Type B pancreatic cell (in vitro differentiated cells): ENCODE results near the gene CDH12. TPM values are rescaled to one million over a fixed set of nuclear protein-coding genes. Genes with fewer than 3 reads are reported as not detected.
"Not testable (repeated sequence)": the region's sequence is repeated elsewhere in the genome, so short reads cannot be mapped to it uniquely, and the experiment has no call there.

Source experiments
- DNase-seq: peaks from one replicate; pipeline ENCODE4 v3.0.0; 2021; ENCODE audit warnings: mixed read lengths; ENCODE audit not compliant: unreplicated experiment; ENCODE audit errors: extremely low spot score
- H3K27ac Mint-ChIP-seq: 2 replicates; pipeline ENCODE4 v1.8.0; 2021; ENCODE audit warnings: mild to moderate bottlenecking, mixed read lengths
- H3K27me3 Mint-ChIP-seq: 2 replicates; pipeline ENCODE4 v1.8.0; 2021; ENCODE audit warnings: mixed read lengths
- H3K36me3 Mint-ChIP-seq: 2 replicates; pipeline ENCODE4 v1.8.0; 2021; ENCODE audit warnings: mixed read lengths
- H3K4me1 Mint-ChIP-seq: one replicate; pipeline ENCODE4 v1.8.0; 2021; ENCODE audit warnings: mixed read lengths; ENCODE audit not compliant: unreplicated experiment
- H3K4me3 Mint-ChIP-seq: 2 replicates; pipeline ENCODE4 v1.8.0; 2021; ENCODE audit warnings: mild to moderate bottlenecking, mixed read lengths
- H3K9me3 Mint-ChIP-seq: 2 replicates; pipeline ENCODE4 v1.8.0; 2021; ENCODE audit warnings: mixed read lengths
- total RNA-seq: library from RNA; stranded (reverse); gene quantifications from 2 replicates; pipeline ENCODE4 v1.2.1, GENCODE V29; 2021; ENCODE audit warnings: low replicate concordance
- TF ChIP-seq, protein P1 (sequence below): fragments of 200-600 bp; sonication (generic); conservative IDR thresholded peaks from 2 replicates; pipeline ENCODE4 v1.5.0; 2021; ENCODE audit warnings: antibody characterized with exemption, mild to moderate bottlenecking

The CDH12 gene
- total RNA-seq, 1 donor from 2014 or later = 10.2 TPM

DNA sequence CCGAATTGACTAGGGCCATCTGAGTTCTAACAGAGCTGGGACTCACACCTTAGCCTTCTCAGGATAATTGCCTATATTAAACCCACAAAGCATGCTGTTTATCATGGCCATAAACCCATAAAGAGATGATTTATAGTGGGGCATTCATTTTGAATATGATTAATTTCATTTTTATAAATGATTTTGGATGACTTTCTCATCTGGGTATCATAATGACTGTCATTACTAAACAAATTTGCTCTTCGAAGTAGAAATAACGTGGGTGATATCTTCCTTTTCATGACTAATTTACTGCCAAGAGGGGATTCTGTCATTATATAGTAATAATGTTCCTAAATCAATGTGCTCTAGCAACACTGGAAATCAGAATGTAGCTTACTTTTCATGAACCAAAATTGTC is 498.2 kb downstream of the CDH12 start:
- Mint-ChIP-seq H3K4me1 (no peaks in the 10 kb centered on the region), H3K9me3 (no peaks in the 10 kb centered on the region), H3K4me3 (no peak overlapping the region), H3K27me3 (no peaks in the 10 kb centered on the region), H3K36me3 (no peaks in the 10 kb centered on the region), H3K27ac (no peak overlapping the region)
- TF ChIP-seq, protein P1, sequence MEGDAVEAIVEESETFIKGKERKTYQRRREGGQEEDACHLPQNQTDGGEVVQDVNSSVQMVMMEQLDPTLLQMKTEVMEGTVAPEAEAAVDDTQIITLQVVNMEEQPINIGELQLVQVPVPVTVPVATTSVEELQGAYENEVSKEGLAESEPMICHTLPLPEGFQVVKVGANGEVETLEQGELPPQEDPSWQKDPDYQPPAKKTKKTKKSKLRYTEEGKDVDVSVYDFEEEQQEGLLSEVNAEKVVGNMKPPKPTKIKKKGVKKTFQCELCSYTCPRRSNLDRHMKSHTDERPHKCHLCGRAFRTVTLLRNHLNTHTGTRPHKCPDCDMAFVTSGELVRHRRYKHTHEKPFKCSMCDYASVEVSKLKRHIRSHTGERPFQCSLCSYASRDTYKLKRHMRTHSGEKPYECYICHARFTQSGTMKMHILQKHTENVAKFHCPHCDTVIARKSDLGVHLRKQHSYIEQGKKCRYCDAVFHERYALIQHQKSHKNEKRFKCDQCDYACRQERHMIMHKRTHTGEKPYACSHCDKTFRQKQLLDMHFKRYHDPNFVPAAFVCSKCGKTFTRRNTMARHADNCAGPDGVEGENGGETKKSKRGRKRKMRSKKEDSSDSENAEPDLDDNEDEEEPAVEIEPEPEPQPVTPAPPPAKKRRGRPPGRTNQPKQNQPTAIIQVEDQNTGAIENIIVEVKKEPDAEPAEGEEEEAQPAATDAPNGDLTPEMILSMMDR = no peak
- no peak for DNase-seq

DNA sequence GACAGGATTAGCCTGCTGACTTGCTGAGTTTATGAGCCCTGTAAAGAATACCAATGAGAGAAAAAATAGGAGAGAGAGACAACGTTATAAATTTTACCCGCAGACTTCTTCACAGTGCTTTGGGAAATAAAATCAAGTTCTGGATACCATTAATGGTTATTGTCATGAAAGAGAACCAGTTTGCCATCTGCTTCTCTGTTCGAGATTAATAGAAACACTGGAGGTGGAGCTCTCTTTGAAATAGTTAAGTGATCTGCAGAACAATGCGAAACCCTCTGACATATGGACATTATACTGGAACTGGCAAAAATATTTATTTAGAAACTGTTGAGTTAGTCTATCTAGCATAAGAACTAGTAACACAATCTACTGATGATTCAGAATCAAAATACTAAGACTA is 500.7 kb downstream of the CDH12 start:
- no peak for DNase-seq
- H3K9me3 Mint-ChIP-seq = no peaks in the 10 kb centered on the region
- TF ChIP-seq, protein P1 = no peak
- H3K4me3 Mint-ChIP-seq = no peak overlapping the region
- H3K36me3 Mint-ChIP-seq = no peaks in the 10 kb centered on the region
- H3K27ac Mint-ChIP-seq = no peak overlapping the region
- no peaks in the 10 kb centered on the region for H3K4me1 Mint-ChIP-seq
- H3K27me3 Mint-ChIP-seq = no peaks in the 10 kb centered on the region

DNA sequence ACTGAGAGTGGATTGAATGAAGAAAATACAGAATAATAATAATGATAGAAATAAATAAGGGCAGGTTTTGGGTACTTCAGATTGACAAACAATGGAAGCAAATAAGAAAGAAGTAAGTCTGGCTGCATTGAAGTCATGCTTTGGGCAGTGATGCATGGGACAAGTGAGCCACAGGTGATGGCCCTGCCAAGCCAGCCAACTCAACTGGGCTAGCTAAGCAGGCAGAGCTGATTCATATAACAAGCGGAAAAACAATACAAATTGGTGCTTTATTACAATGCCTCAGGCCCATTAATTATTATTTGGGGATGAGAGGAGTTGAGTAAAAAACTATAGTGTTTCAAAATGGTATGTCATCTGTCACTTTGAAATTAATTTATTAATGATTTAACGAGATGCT is 502.0 kb downstream of the CDH12 start:
- Mint-ChIP-seq H3K36me3 (no peaks in the 10 kb centered on the region), H3K4me1 (no peaks in the 10 kb centered on the region), H3K27me3 (no peaks in the 10 kb centered on the region), H3K27ac (no peak overlapping the region), H3K9me3 (no peaks in the 10 kb centered on the region), H3K4me3 (no peak overlapping the region)
- DNase-seq = no peak
- TF ChIP-seq, protein P1 = no peak

DNA sequence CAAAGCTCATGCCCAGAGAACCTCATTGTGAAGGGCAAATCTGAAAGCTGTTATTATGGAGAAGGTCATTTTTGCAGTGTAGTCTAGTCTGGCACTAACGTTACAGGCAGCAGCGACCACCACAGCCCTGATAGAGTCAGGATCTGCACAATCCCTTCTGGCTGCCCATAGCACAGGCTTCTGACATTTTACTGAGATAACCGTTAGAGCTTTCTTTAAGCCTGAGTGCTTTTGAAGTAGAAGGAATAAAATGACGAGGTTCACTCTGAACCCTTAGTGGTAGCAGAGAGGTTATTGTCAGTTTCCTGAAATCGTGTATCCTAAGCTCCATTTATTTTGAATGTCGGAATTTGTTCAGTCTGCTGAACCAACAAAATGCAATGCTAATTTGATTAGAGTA is 505.1 kb downstream of the CDH12 start:
- TF ChIP-seq, protein P1 = no peak
- no peak for DNase-seq
- no peak overlapping the region for H3K4me3 Mint-ChIP-seq
- H3K27me3 Mint-ChIP-seq = no peaks in the 10 kb centered on the region
- no peaks in the 10 kb centered on the region for H3K4me1 Mint-ChIP-seq
- H3K9me3 Mint-ChIP-seq = no peaks in the 10 kb centered on the region
- no peak overlapping the region for H3K27ac Mint-ChIP-seq
- H3K36me3 Mint-ChIP-seq = no peaks in the 10 kb centered on the region

DNA sequence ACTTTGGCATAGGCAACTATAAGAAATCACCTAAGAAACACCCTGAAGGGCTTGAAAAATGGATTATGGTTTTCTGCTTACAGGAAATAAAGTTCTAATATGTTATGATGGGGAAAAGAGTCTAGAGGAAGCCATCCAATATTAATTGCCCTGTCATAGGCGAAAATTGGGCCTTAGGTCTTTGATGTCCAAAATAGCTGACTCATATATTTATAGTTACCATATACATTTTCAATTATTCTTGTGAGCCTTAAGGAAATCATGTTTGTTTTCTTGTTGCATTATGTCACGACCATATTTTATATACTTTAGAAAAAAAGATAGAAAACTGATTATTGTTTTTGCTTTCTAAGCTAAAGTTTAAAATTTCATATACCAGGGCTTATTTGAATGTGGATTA is 509.1 kb downstream of the CDH12 start:
- Mint-ChIP-seq H3K27ac (no peak overlapping the region), H3K4me3 (no peak overlapping the region), H3K27me3 (no peaks in the 10 kb centered on the region), H3K4me1 (no peaks in the 10 kb centered on the region), H3K36me3 (no peaks in the 10 kb centered on the region), H3K9me3 (no peaks in the 10 kb centered on the region)
- DNase-seq = no peak
- TF ChIP-seq, protein P1 = no peak

DNA sequence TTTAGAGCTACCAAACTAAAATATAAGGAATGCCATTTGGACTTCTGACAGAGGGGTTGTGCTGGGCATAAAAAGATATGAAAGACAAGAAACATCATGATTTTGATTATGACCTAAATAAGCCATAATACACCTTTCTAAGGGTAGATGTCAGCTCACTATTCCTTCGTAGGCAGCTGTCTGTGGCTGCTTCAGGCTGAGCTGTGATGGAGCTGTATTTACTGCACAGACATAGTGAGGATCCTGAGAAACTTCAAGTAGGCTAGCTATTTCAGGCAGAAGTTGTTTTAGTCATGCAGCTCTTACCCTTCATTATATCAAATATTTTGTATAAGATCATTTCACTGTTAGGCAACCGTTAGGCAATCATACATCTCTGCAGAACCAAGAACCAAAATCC is 511.7 kb downstream of the CDH12 start:
- Mint-ChIP-seq H3K27ac (no peak overlapping the region), H3K9me3 (peaks cover 5% of the 10 kb centered on the region), H3K4me3 (no peak overlapping the region), H3K36me3 (no peaks in the 10 kb centered on the region), H3K27me3 (no peaks in the 10 kb centered on the region), H3K4me1 (no peaks in the 10 kb centered on the region)
- TF ChIP-seq, protein P1 = no peak
- DNase-seq = no peak

DNA sequence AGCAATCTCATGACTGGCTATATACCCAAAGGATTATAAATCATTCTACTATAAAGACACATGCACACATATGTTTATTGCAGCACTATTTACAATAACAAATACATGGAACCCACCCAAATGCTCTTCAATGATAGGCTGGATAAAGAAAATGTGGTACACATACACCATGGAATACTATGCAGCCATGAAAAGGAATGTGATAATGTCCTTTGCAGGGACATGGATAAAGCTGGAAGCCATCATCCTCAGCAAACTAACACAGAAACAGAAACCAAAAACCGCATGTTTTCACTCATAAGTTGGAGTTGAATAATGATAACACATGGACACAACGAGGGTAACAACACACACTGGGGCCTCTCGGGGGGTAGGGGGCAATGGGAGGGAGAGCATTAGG is 520.2 kb downstream of the CDH12 start:
- not testable (repeated sequence) for DNase-seq, H3K27me3 Mint-ChIP-seq, H3K27ac Mint-ChIP-seq, H3K4me3 Mint-ChIP-seq, H3K4me1 Mint-ChIP-seq, H3K36me3 Mint-ChIP-seq
- H3K9me3 Mint-ChIP-seq = peaks cover 17% of the 10 kb centered on the region
